ENCODE results near the gene LYRM2.

DNA sequence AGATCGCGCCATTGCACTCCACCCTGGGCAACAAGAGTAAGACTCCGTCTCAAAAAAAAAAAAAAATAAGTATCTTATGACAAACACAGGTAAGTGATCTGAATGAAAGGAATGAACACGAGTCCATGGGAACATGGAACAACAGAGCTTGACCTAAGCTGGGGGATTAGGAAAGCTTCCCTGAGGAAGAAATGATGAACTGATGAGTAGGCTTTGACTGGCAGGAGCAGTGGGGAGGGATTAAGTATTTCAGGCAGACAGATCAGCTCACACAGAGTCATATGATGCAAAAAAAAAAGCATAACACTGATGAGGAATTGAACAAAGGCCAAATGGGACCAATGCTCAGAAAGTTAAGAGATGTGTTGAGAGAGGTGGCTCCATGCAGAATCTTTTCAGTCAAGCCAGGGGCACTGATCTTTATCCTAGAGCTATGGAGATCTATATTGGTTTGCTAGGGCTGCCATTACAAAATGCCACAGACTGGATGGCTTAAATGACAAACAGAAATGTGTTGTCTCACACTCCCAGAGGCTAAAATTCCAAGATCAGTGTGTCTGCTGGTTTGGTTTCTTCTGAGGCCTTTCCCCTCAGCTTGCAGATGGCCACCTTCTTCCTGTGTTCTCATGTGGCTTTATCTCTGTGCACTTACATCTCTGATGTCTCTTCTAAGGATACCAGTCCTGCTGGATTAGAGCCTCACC is 120.0 kb downstream of the LYRM2 start:
- TF ChIP-seq, protein P1, sequence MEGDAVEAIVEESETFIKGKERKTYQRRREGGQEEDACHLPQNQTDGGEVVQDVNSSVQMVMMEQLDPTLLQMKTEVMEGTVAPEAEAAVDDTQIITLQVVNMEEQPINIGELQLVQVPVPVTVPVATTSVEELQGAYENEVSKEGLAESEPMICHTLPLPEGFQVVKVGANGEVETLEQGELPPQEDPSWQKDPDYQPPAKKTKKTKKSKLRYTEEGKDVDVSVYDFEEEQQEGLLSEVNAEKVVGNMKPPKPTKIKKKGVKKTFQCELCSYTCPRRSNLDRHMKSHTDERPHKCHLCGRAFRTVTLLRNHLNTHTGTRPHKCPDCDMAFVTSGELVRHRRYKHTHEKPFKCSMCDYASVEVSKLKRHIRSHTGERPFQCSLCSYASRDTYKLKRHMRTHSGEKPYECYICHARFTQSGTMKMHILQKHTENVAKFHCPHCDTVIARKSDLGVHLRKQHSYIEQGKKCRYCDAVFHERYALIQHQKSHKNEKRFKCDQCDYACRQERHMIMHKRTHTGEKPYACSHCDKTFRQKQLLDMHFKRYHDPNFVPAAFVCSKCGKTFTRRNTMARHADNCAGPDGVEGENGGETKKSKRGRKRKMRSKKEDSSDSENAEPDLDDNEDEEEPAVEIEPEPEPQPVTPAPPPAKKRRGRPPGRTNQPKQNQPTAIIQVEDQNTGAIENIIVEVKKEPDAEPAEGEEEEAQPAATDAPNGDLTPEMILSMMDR (IDR thresholded peaks at IDR 0.05), result no peak
- TF ChIP-seq POLR2A (IDR thresholded peaks at IDR 0.05), result no peak
